Neural cell (in vitro differentiated cells): ENCODE results near the gene SPZ1. TPM values are rescaled to one million over a fixed set of nuclear protein-coding genes. Genes with fewer than 3 reads are reported as not detected.

Experiments used
- H2AFZ ChIP-seq: fragments of 200-600, 300-800 bp; sonication (generic), shearing (Covaris generic); 2 replicates; pipeline ENCODE4 v1.6.0; 2014; ENCODE audit warnings: low read depth, mild to moderate bottlenecking, antibody characterized with exemption, low read length, moderate library complexity
- H3F3A ChIP-seq: fragments of 200-600 bp; shearing (Covaris generic); 2 replicates; pipeline ENCODE4 v1.6.1; 2016; ENCODE audit warnings: mild to moderate bottlenecking, moderate library complexity, mixed read lengths, antibody characterized with exemption, low read length; ENCODE audit not compliant: insufficient read depth, poor library complexity, severe bottlenecking
- H3K27ac ChIP-seq: fragments of 200-600, 300-800 bp; sonication (generic), shearing (Covaris generic); 2 replicates; pipeline ENCODE4 v1.5.1; 2014; ENCODE audit warnings: mild to moderate bottlenecking, low read length, moderate library complexity
- H3K27me3 ChIP-seq: fragments of 300-800, 200-600 bp; sonication (generic), shearing (Covaris generic); 2 replicates; pipeline ENCODE4 v1.6.0; 2014; ENCODE audit warnings: mild to moderate bottlenecking, low read depth, low read length, moderate library complexity; ENCODE audit not compliant: insufficient read depth
- H3K36me3 ChIP-seq: fragments of 300-800, 200-600 bp; sonication (generic), shearing (Covaris generic); 2 replicates; pipeline ENCODE4 v1.5.1; 2014; ENCODE audit warnings: mild to moderate bottlenecking, antibody characterized with exemption, low read length, moderate library complexity; ENCODE audit not compliant: insufficient read depth
- H3K4me2 ChIP-seq: fragments of 300-800, 200-600 bp; sonication (generic), shearing (Covaris generic); 2 replicates; pipeline ENCODE4 v1.6.0; 2014; ENCODE audit warnings: mild to moderate bottlenecking, low read length
- H3K4me3 ChIP-seq: fragments of 300-800, 200-600 bp; sonication (generic), shearing (Covaris generic); 2 replicates; pipeline ENCODE4 v1.5.1; 2014; ENCODE audit warnings: mild to moderate bottlenecking, low read length, moderate library complexity
- H3K79me2 ChIP-seq: fragments of 200-600 bp; shearing (Covaris generic); replicated peaks from 2 replicates; pipeline ENCODE4 v1.6.0; 2014; ENCODE audit warnings: mild to moderate bottlenecking, low read length, moderate library complexity; ENCODE audit not compliant: insufficient read depth
- H3K9ac ChIP-seq: fragments of 300-800, 200-600 bp; sonication (generic), shearing (Covaris generic); 2 replicates; pipeline ENCODE4 v1.6.1; 2016; ENCODE audit warnings: mild to moderate bottlenecking, low read length, mixed read lengths
- H3K9me2 ChIP-seq: fragments of 200-600 bp; shearing (Covaris generic); 2 replicates; pipeline ENCODE4 v1.6.1; 2016; ENCODE audit warnings: mild to moderate bottlenecking, low read length, mixed read lengths; ENCODE audit not compliant: insufficient read depth
- H3K9me3 ChIP-seq: fragments of 200-600, 300-800 bp; sonication (generic), shearing (Covaris generic); 2 replicates; pipeline ENCODE4 v1.6.1; 2016; ENCODE audit warnings: mild to moderate bottlenecking, mixed run types, low read length, moderate library complexity, mixed read lengths
- H4K20me1 ChIP-seq: fragments of 200-600 bp; shearing (Covaris generic); 2 replicates; pipeline ENCODE4 v1.6.1; 2016; ENCODE audit warnings: mild to moderate bottlenecking, mixed run types; ENCODE audit not compliant: insufficient read depth
- CTCF ChIP-seq: fragments of 450-650 bp; IDR thresholded peaks from 2 replicates; pipeline ENCODE4 v1.5.1; 2014; ENCODE audit warnings: antibody characterized with exemption, mild to moderate bottlenecking, moderate library complexity; ENCODE audit not compliant: poor library complexity, severe bottlenecking
- EP300 ChIP-seq: fragments of 450-650 bp; conservative IDR thresholded peaks from 2 replicates; pipeline ENCODE4 v1.6.1; 2014; ENCODE audit warnings: antibody characterized with exemption, mild to moderate bottlenecking, moderate library complexity; ENCODE audit not compliant: poor library complexity, severe bottlenecking
- EZH2 ChIP-seq: fragments of 200-600, 300-800 bp; shearing (Covaris generic), sonication (generic); IDR thresholded peaks from 2 replicates; pipeline ENCODE4 v1.6.1; 2014; ENCODE audit warnings: antibody characterized with exemption, low read length, borderline replicate concordance, mild to moderate bottlenecking; ENCODE audit not compliant: insufficient read depth, poor library complexity, severe bottlenecking
- MXI1 ChIP-seq: fragments of 450-650 bp; conservative IDR thresholded peaks from 2 replicates; pipeline ENCODE4 v1.6.1; 2014; ENCODE audit warnings: antibody characterized with exemption, mild to moderate bottlenecking; ENCODE audit not compliant: poor library complexity, severe bottlenecking
- POLR2AphosphoS5 ChIP-seq: IDR thresholded peaks from 2 replicates; pipeline ENCODE4 v1.6.1; 2012
- RAD21 ChIP-seq: fragments of 450-650 bp; conservative IDR thresholded peaks from 2 replicates; pipeline ENCODE4 v1.6.1; 2014; ENCODE audit warnings: antibody characterized with exemption, mild to moderate bottlenecking, moderate library complexity
- SMC3 ChIP-seq: fragments of 450-650 bp; conservative IDR thresholded peaks from 2 replicates; pipeline ENCODE4 v1.6.1; 2014; ENCODE audit warnings: antibody characterized with exemption, mild to moderate bottlenecking, moderate library complexity; ENCODE audit not compliant: poor library complexity
- TAF1 ChIP-seq: IDR thresholded peaks from 2 replicates; pipeline ENCODE4 v1.6.1; 2012; ENCODE audit warnings: low read depth
- polyA plus RNA-seq: library from polyadenylated mRNA; depleted of rRNA; stranded (reverse); fragments of >200 nt; gene quantifications from 2 replicates; pipeline ENCODE4 v1.2.3, GENCODE V29; 2014
- TF ChIP-seq, protein P1 (sequence below): IDR thresholded peaks from 2 replicates; pipeline ENCODE4 v1.6.1; 2012; ENCODE audit warnings: borderline replicate concordance

Gene SPZ1
- polyA plus RNA-seq, 1 donor from 2014 or later = not detected

DNA sequence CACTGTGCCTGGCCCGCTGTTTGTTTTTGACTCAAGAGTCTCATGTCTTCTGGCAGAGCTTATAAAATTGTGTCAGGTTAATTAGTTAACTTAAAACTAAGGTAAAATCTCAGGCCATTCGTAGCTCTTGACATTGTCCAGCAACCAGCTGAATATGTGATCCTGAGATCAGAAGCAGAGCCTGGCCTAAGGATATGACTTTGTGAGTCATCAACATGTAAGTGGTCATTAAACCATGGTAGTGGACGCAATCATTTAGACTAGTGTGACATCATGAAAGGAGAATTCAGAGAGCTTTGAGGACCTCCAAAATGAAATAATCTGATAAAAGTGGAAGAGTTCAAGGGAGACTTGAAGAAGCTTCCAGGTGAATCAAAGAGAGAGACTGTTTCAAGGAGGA lies 23.3 kb downstream of the SPZ1 start:
- no peak overlapping the region for H3K4me2 ChIP-seq
- H3F3A ChIP-seq = no peaks in the 10 kb centered on the region
- TF ChIP-seq POLR2AphosphoS5 (no peak), EZH2 (no peak), TAF1 (no peak), EP300 (no peak), MXI1 (no peak), CTCF (no peak), SMC3 (no peak), RAD21 (no peak)
- TF ChIP-seq, protein P1, sequence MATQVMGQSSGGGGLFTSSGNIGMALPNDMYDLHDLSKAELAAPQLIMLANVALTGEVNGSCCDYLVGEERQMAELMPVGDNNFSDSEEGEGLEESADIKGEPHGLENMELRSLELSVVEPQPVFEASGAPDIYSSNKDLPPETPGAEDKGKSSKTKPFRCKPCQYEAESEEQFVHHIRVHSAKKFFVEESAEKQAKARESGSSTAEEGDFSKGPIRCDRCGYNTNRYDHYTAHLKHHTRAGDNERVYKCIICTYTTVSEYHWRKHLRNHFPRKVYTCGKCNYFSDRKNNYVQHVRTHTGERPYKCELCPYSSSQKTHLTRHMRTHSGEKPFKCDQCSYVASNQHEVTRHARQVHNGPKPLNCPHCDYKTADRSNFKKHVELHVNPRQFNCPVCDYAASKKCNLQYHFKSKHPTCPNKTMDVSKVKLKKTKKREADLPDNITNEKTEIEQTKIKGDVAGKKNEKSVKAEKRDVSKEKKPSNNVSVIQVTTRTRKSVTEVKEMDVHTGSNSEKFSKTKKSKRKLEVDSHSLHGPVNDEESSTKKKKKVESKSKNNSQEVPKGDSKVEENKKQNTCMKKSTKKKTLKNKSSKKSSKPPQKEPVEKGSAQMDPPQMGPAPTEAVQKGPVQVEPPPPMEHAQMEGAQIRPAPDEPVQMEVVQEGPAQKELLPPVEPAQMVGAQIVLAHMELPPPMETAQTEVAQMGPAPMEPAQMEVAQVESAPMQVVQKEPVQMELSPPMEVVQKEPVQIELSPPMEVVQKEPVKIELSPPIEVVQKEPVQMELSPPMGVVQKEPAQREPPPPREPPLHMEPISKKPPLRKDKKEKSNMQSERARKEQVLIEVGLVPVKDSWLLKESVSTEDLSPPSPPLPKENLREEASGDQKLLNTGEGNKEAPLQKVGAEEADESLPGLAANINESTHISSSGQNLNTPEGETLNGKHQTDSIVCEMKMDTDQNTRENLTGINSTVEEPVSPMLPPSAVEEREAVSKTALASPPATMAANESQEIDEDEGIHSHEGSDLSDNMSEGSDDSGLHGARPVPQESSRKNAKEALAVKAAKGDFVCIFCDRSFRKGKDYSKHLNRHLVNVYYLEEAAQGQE = no peak
- no peaks in the 10 kb centered on the region for H3K9me2 ChIP-seq
- H3K36me3 ChIP-seq = no peaks in the 10 kb centered on the region
- no peaks in the 10 kb centered on the region for H3K9me3 ChIP-seq
- H3K9ac ChIP-seq = no peak overlapping the region
- H3K4me3 ChIP-seq = no peak overlapping the region
- no peak overlapping the region for H2AFZ ChIP-seq
- H4K20me1 ChIP-seq = no peaks in the 10 kb centered on the region
- H3K27ac ChIP-seq = no peak overlapping the region
- no peaks in the 10 kb centered on the region for H3K27me3 ChIP-seq
- H3K79me2 ChIP-seq = no peaks in the 10 kb centered on the region

DNA sequence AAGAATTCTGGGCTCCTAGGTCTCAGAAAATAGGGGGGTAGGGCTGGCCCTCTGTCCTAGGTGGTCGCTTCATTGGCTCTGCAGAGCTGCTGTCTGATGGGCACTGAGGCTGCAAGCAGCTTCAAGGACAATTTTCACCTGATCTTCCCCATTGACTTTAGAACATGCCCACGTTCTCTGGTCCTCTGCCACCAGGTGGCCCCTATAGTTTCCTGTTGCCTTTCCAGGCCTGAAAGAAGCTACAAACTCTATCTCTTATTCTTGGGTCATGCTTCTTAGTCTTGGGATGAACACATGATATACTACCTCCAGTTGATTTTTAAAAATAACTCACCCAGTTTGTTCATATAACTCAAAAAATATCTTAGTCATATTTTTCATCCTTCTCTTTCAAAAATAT lies 26.3 kb downstream of the SPZ1 start:
- H3K36me3 ChIP-seq = no peaks in the 10 kb centered on the region
- H3K9me3 ChIP-seq = no peaks in the 10 kb centered on the region
- H3F3A ChIP-seq = no peaks in the 10 kb centered on the region
- H2AFZ ChIP-seq = no peak overlapping the region
- no peaks in the 10 kb centered on the region for H3K9me2 ChIP-seq
- H3K27ac ChIP-seq = no peak overlapping the region
- TF ChIP-seq MXI1 = no peak
- H4K20me1 ChIP-seq = no peaks in the 10 kb centered on the region
- H3K4me2 ChIP-seq = no peak overlapping the region
- H3K27me3 ChIP-seq = no peaks in the 10 kb centered on the region
- no peaks in the 10 kb centered on the region for H3K79me2 ChIP-seq
- no peak overlapping the region for H3K9ac ChIP-seq
- H3K4me3 ChIP-seq = no peak overlapping the region

DNA sequence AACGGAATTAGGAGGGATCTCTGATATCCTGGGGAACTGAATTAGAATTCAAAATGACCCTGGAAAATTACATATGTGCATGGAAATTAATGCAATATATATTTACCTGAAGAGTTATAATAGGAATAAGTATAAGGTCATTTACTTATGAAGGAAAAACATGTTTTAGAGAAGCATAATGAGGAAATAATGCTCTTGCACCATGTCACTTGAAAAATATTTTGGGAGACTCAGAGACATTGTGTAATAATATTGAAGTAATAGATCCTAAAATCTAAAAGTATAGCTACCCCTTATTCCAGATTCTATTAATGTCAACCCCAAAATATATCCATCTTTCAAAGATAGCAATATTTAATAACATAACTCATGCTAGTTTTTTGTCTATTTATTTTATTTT lies 28.4 kb downstream of the SPZ1 start:
- no peaks in the 10 kb centered on the region for H4K20me1 ChIP-seq
- H3K79me2 ChIP-seq = no peaks in the 10 kb centered on the region
- H3K9ac ChIP-seq = no peak overlapping the region
- H3F3A ChIP-seq = no peaks in the 10 kb centered on the region
- no peaks in the 10 kb centered on the region for H3K9me2 ChIP-seq
- no peak overlapping the region for H3K4me2 ChIP-seq
- no peaks in the 10 kb centered on the region for H3K36me3 ChIP-seq
- no peak overlapping the region for H3K27ac ChIP-seq
- TF ChIP-seq RAD21 = no peak
- TF ChIP-seq SMC3 = no peak
- TF ChIP-seq CTCF = no peak
- TF ChIP-seq TAF1 = no peak
- no peak for TF ChIP-seq MXI1
- TF ChIP-seq EP300 = no peak
- TF ChIP-seq EZH2 = no peak
- TF ChIP-seq, protein P1 = no peak
- TF ChIP-seq POLR2AphosphoS5 = no peak
- no peak overlapping the region for H3K4me3 ChIP-seq
- no peaks in the 10 kb centered on the region for H3K27me3 ChIP-seq
- no peaks in the 10 kb centered on the region for H3K9me3 ChIP-seq
- no peak overlapping the region for H2AFZ ChIP-seq
